NCI-H510A treated with DMSO at 0.1 percent for 48 hours (cell line): ENCODE results near the gene ROR1.
A peak's percentile ranks its signal among the peaks of the same experiment; 100 is the strongest.

ENCODE experiments used
- DNase-seq: peaks from one replicate; lab custom pipeline; 2025; lab: John Stamatoyannopoulos, UW

The ROR1 gene

DNA sequence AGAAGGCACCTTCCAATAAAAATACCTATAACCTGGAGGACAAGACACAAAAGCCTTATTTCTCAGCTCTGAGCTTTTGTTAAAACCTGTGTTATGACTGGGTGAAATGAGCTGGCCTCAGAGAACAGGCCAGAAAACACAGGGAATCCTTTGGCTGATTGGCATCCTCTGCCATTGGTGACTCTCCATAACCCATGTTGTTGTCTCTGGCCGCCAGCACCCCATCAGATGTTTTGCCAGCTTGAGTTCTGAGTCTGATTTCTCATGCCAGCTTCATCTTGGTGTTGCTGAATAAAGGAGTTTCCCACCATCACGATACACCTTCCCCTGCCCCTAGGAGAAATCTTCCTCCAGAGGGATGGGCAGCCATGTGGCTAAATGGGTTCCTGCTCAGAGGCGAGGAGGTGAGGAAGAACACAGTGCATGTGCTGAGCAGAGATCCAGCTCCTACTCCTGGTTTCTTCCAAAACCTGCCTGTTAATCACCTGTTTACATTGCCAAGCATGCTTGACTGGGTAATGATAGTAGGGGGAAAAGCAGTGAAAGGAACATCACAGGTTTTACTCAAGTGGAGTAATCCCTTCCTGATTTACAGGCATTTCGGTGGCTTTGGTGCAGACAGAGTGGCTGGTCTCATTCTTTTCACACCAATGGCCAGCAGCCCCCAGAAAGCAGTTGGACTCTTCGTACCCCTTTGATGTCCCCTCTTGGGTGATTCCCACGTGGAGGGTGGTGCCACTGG is 109.8 kb downstream of the ROR1 start:
- DNase-seq: peak; percentile 14

DNA sequence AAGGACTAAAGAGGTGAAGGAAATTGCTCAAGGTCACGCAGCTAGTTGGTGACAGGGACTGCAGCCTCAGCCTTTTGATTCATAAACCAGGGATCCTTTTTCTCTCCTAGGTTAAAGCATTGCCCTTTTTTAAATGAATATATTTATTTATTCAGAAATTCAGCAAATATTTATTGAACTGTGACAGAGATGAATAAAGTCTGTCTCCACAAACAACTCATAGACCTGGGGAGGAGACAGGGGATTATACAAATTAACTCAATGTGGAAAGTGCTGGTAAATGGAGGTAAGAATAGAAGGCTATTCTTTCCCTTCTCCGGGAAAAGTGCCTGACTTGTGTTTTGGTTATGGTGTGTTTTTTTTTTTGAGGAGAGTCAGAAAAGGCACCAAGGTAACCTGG is 110.7 kb downstream of the ROR1 start:
- DNase-seq: no peak

DNA sequence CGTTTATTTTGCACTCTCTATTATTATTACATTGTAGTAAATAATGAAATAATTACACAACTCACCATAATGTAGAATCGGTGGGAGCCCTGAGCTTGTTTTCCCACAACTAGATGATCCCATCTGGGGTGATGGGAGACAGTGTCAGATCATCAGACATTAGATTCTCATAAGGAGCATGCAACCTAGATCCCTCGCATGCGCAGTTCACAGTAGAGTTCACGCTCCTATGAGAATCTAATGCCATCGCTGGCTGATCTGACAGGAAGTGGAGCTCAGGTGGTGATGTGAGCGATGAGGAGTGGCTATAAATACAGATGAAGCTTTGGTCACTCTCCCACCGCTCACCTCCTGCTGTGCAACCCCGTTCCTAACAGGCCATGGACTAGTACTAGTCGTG is 112.1 kb downstream of the ROR1 start:
- no peak for DNase-seq

DNA sequence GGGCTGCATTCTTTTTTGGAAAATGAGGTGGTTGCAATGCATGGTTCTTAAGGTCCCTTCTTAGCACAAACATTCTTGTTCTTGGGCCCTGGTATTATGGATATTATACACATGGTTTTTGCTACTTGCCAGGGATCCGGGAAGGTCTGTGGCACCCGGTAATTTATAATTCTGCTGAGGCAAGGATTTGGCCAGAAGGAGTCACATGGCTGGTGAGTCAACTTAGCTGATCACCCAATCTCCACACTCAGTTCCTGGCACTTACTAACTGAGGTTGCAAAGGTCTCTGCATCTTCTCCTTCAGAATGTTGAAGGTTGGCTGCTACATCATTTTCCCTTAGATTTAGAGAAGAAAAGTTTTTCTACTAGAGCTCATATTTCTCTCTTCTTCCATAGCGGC is 112.5 kb downstream of the ROR1 start:
- no peak for DNase-seq

DNA sequence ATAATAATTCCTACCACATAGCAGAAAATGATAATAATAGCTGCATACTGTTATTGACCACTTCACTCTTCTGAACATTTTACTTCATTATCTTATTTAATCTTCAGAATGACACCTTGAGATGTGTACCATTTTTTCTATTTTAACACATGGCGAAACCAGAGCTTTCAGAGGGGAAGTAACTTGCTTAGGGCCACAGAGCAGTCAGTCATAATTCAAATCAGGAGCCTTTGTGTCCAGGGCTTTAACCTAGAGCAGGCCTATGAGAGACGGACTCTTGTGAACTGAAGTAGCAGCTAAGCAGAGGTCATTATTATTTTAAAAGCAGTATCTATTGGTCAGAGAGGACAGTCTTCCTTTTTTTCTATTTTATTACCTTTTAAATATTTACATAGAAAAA is 114.0 kb downstream of the ROR1 start:
- DNase-seq: no peak

DNA sequence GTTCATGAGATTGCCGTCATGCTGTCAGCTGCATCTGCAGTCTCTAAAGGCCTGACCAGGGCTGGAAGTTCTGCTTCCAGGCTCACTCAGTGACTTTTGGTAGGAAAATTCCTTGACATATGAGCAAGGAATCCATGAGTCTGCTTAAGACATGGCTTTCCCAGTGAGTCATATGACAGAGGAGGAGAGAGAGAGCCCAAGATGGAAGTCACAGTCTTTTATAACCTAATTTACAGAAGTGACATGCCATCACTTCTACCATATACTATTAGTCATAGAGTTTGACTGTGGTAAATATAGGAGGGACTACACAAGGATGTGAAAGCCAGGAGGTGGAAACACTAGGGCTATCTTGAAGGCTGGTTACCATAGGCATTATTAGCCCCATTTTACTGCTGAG is 115.2 kb downstream of the ROR1 start:
- DNase-seq: no peak

DNA sequence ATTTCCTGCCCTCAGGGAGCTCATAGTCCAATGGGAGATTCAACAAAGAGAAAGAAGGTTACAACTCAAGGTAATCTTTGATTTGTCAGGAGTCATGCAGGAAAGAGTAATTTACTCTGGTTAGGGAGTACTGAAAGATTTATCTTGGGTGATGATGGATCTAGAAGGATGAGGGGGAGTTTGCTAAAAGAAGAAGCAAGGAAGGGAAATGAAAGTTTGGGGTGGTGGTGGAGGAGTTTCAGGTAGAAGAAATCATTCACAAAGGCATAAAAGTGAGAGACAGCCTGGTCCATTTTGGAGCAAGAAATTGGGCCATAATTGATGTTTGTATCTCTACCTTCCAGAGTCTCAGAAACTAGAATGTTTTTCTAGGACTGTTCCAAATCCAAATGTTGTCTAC is 116.7 kb downstream of the ROR1 start:
- DNase-seq: no peak

DNA sequence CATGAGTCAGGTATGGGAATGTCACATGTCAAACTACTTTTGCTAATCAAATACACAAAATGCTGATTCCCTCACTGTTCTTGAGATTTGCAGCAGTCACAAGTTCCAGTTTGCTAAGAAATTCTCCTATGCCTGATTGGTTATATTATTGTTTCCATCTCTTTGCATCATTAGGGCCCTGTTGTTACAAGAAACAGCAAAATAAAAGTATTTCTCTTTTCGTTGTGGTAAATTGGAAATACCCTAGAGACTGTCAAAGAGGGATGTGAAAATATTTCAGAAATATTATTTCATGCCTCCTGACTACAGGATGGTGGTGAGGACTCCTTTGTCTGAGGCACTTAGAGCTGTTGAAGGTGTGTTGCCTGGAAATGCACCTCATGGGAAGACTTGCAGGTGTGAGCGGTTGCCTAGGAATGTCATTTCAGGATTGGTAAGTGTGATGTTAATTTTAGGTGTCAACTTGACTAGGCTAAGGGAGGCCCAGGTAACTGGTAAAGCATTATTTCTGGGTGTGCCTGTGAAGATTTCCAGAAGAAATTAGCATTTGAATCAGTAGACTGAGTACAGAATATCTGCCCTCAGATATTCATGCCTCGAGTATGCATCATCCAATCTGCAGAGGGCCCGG is 117.4 kb downstream of the ROR1 start:
- no peak for DNase-seq

DNA sequence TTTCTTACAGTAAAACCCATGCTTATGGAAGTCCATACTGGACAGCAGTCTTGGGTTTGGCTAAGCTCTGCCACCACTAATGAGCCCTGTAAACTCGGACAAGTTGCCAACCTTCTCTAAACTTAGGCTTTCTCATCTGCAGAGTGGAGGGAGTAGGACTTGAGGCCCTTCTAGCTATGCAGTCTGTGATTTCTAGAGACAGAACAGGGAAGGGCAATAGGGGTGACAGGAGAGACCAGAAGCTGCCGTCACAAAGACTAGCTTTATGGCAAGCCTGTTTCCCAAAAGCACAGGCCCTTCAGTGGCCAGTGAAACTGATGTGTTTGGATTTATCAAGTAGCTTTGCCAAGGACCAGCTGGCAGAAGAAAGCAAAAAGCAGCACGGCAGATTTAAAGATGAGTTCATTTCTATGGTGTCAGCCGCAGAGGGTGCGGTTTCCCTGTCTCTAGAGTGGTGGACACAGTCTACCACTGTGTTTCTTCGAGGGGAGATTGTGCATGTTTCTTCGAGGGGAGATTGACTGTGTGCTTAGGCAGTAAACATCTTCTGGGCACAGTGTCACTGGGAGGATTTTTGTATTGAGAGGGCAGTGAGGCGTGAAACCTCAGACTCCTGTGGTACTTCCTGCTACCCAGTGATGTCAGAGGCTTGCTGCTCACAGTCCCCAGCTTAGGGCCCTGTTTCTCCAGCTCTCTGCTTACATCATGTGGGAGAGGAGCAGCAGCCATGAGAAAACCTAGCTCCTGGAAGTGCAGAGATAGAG is 119.0 kb downstream of the ROR1 start:
- DNase-seq: peak; percentile 94

DNA sequence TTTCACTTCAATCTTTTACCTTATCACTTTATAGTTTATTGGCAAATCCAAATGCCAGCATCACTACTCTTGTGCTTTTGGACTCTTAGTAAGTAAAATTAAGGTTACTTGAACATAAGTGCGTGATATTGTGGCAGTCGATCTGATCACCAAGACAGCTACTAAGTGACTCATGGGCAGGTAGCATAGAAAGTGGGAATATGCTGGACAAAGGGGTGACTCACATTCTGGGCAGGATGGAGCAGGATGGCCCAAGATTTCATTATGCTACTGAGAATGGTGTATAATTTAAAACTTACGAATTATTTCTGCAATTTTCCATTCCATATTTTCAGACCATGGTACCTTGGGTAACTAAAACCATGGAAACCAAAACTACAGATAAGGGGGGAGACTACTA is 120.2 kb downstream of the ROR1 start:
- DNase-seq: no peak

DNA sequence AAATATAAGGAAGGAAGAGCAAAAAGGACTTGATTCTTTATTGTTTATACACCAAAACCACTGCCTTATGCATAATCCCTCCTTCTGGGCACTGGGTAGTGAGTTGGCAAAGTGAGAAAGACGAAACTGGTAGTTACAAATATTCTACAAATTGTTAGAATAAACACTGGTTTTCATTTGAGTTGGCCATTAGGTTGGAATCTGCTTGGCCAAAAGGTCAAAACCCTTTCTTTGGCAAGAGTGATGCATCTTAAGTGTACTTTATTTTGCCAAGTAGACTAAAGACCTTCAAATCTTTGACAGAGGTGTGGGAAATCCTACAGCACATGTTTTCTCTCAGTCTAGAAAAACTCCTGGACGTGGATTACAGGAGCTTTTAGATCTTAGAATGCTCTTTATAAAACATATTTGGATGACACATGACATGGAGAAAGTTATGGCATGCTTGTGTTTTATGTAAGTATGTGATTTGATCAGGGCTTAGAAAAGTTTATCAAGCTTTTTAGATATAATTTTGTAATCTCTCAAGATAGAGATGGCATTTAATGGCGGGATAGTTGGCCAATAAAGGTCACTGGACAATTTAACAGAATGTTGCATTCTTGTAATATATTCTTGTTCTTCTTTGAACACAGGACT is 120.9 kb downstream of the ROR1 start:
- DNase-seq: no peak

DNA sequence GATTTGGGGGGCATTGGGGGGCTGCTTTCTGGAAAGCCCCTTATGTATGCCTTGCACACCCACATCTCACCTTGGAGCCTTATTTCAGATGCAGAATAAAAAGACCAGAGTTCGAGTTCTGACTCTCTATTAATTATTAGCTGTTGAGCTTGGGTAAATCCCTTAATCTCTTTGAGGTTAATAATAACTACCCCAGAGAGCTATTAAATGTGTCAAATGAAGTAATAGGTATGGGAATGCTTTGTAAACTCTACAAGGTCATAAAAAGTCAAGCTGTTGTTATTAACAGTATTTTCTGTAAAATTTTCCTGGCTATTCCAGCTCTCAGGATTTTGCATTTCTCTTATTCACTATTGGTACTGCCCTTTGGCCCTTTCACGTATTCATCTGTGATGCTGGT is 122.9 kb downstream of the ROR1 start:
- no peak for DNase-seq

DNA sequence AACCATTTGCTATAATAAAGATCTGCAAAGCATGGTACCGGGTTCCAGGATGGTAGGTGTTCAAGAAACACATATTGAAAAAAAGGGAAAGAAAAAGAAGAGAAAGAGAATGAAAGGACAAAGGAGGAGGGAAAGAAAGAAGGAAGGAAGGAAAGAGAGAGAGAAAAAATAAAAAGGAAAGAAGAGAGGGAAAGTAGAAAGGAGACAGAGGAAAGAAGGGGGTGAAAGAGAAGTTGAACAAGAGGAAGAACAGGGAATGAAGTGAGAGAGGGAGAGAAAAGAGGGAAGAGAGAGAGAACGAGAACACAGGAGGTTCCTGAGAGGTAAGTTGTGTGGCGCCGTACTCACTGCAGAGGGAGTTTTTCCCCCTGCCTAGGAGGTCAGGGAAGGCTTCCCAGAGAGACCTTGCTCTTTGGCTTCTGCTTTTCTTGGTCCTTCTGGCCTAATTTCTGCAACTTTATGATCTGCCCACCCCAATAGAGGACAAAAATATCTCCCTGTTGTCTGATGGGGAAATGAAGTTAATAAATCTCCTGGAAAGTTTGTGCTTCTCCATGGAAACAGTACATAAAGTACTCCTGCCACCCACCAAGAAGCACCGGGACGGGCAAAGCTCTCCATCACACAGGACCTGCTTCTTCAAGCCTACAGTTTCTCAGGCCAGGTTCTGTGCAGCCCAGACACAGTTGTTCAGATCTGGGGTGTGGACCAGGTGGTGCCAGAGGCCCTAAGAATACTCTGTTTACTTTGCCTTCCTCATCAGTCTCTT is 124.8 kb downstream of the ROR1 start:
- no peak for DNase-seq

DNA sequence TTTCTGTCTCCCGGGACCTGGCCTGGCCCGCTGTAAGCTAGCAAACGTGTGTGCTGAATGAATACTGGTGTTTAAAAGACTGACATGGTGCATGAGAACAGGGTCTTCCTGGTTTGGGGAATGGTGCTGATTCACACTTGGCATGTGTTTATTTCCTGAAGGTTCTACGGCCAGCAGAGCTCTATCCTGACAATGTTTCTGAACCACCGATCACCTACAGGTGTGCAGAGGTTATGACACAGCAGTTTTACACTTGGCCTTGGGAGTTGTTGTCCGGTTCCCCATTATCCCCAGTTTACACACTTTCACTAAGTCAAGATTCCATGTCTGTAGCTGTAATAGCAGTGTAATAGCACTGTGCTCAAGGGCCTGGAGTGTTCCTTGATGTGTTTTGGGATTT is 127.3 kb downstream of the ROR1 start:
- no peak for DNase-seq

DNA sequence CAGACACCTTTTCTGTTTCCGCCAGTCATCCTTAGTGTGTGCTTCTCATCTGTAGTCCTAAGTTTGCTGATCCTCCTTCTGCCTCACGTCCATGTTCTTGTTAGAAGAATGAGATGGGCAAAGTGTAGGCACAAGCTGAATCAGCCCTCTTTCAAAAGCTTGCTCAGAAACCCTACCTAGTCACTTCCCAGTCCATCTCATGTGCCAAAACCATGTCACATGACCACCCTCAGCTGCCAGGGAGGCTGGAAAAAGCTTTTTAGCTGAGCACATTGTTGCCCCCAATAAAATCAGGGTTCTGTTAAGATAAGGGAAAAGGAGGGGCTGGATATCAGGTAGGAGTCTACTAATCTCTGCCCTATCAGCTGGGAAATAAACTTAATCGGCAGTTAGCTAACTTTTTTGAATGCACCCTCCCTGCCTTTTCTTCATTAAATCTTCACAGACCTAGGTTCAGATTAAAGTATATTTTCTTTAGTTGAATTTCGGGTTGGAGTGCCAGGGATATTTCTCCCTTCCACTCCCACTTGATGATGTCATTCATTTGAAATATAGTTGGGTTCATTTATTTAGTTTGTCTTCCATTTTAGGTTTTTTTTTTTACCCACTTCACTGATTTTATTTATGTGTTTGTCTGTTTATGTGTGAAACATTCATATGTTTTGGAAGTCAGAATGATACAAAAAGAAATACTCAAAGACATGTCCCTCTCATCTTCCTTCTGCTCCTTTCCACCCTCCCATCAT is 129.2 kb downstream of the ROR1 start:
- DNase-seq: no peak

DNA sequence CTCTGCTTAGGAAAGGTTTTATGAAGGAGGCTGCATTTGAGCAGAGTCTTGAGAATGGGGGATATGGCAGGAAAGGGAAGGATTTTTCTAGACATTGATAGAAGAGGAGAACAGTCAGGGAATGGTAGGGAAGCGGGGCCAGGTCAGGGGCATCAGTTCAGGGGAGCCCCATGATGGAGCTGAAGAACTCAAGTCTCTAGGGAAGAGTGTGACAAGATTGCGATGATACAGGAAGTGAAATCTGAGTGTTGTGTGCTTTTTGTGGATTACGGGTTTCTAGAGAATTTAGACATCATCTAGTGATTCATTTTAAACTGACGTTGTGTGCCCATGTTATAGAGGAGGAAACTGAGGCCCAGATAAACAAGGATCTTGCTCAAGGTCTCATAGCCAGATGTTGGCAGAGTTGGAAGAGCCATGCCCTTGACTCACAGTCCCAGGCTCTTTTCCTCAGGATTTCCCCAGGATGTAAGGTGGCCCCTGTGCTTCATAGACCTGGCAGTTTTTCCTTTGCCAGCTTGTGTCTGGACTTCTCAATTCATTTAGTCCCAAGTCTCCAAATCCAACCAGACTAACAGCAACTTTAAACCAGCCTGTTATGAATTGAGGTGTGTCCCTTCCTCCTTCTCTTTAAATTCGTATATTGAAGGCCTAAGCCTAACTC is 130.3 kb downstream of the ROR1 start:
- no peak for DNase-seq

DNA sequence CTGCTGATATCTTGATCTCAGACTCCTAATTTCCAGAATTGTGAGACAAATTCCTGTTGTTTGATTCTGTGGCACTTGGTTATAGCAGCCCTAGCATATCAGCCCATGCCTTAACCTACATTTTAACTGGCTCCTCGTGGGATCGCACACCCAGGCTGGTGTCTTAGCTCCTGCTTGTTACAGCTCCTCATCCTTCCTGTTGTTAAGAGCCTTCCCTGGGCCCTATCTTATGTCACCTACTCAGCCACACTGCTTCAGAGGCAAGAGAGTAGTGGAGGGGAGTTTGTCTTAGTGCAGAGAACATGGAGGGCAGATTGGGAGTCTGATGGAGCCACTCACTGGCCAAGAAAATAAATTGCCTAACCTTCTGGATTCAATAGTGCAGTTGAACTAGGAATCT is 131.0 kb downstream of the ROR1 start:
- no peak for DNase-seq

DNA sequence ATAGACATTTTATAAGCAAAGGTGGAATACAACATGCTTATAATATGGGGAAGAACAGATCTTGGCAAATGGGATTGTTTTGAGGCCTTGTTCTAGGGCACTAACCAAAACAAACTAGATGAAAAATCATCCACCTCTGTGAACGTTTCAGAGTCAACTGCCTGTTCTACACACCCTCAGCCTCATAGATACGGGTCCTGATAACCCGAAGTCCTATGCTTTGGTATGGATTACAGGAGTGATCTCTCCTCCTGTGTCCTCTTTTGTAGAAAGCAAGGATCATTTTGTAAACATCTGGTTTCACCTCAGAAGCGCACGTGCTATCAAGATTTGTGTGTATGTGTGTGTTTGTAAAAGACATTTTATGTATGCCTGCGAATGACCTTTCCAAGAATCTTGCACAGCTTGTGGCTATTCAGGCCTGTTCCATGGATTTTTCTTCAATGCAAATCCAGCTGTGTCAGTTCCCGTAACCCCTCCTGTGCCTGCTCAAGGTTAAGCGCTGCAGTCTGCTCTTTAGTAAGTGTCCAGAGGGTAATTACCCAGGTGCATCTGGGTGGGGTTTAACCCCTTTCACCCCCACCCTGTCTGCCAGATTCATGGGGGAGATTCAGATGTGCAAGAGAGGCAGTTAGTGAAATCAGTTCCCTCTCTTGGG is 132.4 kb downstream of the ROR1 start:
- no peak for DNase-seq

DNA sequence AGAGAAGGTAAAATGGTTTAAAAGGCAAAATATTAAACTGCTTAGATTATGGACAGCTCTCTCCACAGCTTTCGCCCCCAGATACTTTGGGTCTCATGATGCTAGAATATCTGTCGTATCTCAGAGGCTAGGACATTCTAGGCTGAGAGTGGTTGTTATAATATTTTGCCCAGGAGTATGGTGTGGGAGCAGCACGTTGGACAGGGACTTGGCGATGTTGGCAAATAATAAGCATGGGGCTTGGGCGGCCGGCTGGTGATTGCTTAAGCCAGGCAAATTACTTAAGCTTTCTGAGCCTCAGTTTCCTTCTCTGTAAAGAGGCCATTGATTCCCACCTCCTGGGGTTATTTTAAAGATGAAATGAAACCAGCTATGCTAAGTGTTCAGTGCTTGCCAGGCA is 133.2 kb downstream of the ROR1 start:
- no peak for DNase-seq

DNA sequence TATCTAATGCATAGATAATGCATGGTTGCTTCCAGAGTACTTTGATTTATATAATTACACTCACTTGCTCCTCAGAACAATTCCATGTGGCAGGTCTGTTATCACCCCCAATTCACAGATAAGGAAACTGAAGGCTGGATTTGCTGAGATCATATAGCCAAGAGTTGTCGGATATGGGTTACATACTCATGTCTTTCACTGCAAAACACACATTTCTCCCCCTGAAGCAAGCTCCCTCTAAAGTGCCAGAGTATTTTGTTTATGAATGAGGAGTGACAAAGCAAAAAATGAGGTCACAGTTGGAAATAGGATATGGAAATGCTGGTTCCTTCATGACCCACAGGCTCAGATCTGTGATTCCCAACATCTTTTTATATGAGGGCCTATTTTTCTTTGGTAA is 134.2 kb downstream of the ROR1 start:
- DNase-seq: no peak
